Activated naive CD8-positive, alpha-beta T cell (primary cell): ENCODE results near the gene PRKCQ.

Source experiments
- H3K27ac Mint-ChIP-seq: one replicate; pipeline ENCODE4 v1.8.0; 2021; ENCODE audit warnings: mixed read lengths
- H3K27me3 Mint-ChIP-seq: one replicate; pipeline ENCODE4 v1.8.0; 2021; ENCODE audit warnings: mixed read lengths
- H3K36me3 Mint-ChIP-seq: one replicate; pipeline ENCODE4 v1.8.0; 2021; ENCODE audit warnings: mixed read lengths
- H3K4me1 Mint-ChIP-seq: one replicate; pipeline ENCODE4 v1.8.0; 2021; ENCODE audit warnings: low read depth, mixed read lengths
- H3K4me3 Mint-ChIP-seq: one replicate; pipeline ENCODE4 v1.8.0; 2021; ENCODE audit warnings: mild to moderate bottlenecking, mixed read lengths
- H3K9me3 Mint-ChIP-seq: one replicate; pipeline ENCODE4 v1.8.0; 2021; ENCODE audit warnings: low read depth, mixed read lengths

PRKCQ gene

GRCh38 chr10:6513476-6513875, 66.6 kb downstream of the PRKCQ start:
- Mint-ChIP-seq H3K4me3 (peak overlapping the region; percentile 58), H3K27me3 (no peaks in the 10 kb centered on the region), H3K4me1 (peaks cover 72% of the 10 kb centered on the region), H3K36me3 (peaks cover 22% of the 10 kb centered on the region), H3K9me3 (no peaks in the 10 kb centered on the region), H3K27ac (peak overlapping the region; percentile 84)

GRCh38 chr10:6512182-6512581, 67.9 kb downstream of the PRKCQ start:
- H3K27ac Mint-ChIP-seq, result peak overlapping the region; percentile 84
- no peaks in the 10 kb centered on the region for H3K27me3 Mint-ChIP-seq
- peaks cover 28% of the 10 kb centered on the region for H3K36me3 Mint-ChIP-seq
- H3K9me3 Mint-ChIP-seq, result no peaks in the 10 kb centered on the region
- peaks cover 76% of the 10 kb centered on the region for H3K4me1 Mint-ChIP-seq
- peak overlapping the region; percentile 13 for H3K4me3 Mint-ChIP-seq

GRCh38 chr10:6511347-6511746, 68.7 kb downstream of the PRKCQ start:
- Mint-ChIP-seq H3K4me1 (peaks cover 72% of the 10 kb centered on the region), H3K9me3 (no peaks in the 10 kb centered on the region), H3K36me3 (peaks cover 28% of the 10 kb centered on the region), H3K27ac (peak overlapping the region; percentile 84), H3K4me3 (peak overlapping the region; percentile 45), H3K27me3 (no peaks in the 10 kb centered on the region)

- Mint-ChIP-seq H3K4me3 (peak overlapping the region; percentile 69), H3K27me3 (no peaks in the 10 kb centered on the region), H3K36me3 (peaks cover 35% of the 10 kb centered on the region), H3K4me1 (peaks cover 62% of the 10 kb centered on the region), H3K27ac (peak overlapping the region; percentile 82), H3K9me3 (no peaks in the 10 kb centered on the region)
These were observed 72.8 kb downstream of the PRKCQ start for GRCh38 chr10:6507311-6507710.

- Mint-ChIP-seq H3K27ac (peak overlapping the region; percentile 70), H3K4me3 (no peak overlapping the region), H3K4me1 (peaks cover 63% of the 10 kb centered on the region), H3K36me3 (peaks cover 35% of the 10 kb centered on the region), H3K27me3 (no peaks in the 10 kb centered on the region), H3K9me3 (no peaks in the 10 kb centered on the region)
These were observed 74.8 kb downstream of the PRKCQ start for GRCh38 chr10:6505300-6505699.

GRCh38 chr10:6504296-6504695, 75.8 kb downstream of the PRKCQ start:
- H3K4me3 Mint-ChIP-seq, result peak overlapping the region; percentile 46
- no peaks in the 10 kb centered on the region for H3K9me3 Mint-ChIP-seq
- peak overlapping the region; percentile 92 for H3K27ac Mint-ChIP-seq
- peaks cover 68% of the 10 kb centered on the region for H3K4me1 Mint-ChIP-seq
- peaks cover 33% of the 10 kb centered on the region for H3K36me3 Mint-ChIP-seq
- H3K27me3 Mint-ChIP-seq, result no peaks in the 10 kb centered on the region

- peaks cover 64% of the 10 kb centered on the region for H3K4me1 Mint-ChIP-seq
- peaks cover 37% of the 10 kb centered on the region for H3K36me3 Mint-ChIP-seq
- peak overlapping the region; percentile 51 for H3K4me3 Mint-ChIP-seq
- no peaks in the 10 kb centered on the region for H3K27me3 Mint-ChIP-seq
- H3K9me3 Mint-ChIP-seq, result peaks cover 5% of the 10 kb centered on the region
- H3K27ac Mint-ChIP-seq, result peak overlapping the region; percentile 87
These were observed 76.9 kb downstream of the PRKCQ start for GRCh38 chr10:6503171-6503570.

GRCh38 chr10:6501931-6502330, 78.1 kb downstream of the PRKCQ start:
- Mint-ChIP-seq H3K27me3 (no peaks in the 10 kb centered on the region), H3K36me3 (peaks cover 33% of the 10 kb centered on the region), H3K4me3 (no peak overlapping the region), H3K27ac (peak overlapping the region; percentile 87), H3K4me1 (peaks cover 52% of the 10 kb centered on the region), H3K9me3 (peaks cover 5% of the 10 kb centered on the region)

GRCh38 chr10:6499974-6500373, 80.1 kb downstream of the PRKCQ start:
- Mint-ChIP-seq H3K36me3 (peaks cover 33% of the 10 kb centered on the region), H3K4me3 (no peak overlapping the region), H3K9me3 (peaks cover 5% of the 10 kb centered on the region), H3K27ac (peak overlapping the region; percentile 82), H3K27me3 (no peaks in the 10 kb centered on the region), H3K4me1 (peaks cover 39% of the 10 kb centered on the region)

GRCh38 chr10:6498771-6499170, 81.3 kb downstream of the PRKCQ start:
- H3K36me3 Mint-ChIP-seq, result peaks cover 29% of the 10 kb centered on the region
- no peaks in the 10 kb centered on the region for H3K27me3 Mint-ChIP-seq
- H3K27ac Mint-ChIP-seq, result peak overlapping the region; percentile 97
- H3K9me3 Mint-ChIP-seq, result peaks cover 5% of the 10 kb centered on the region
- peak overlapping the region; percentile 79 for H3K4me3 Mint-ChIP-seq
- peaks cover 32% of the 10 kb centered on the region for H3K4me1 Mint-ChIP-seq

GRCh38 chr10:6497620-6498019, 82.5 kb downstream of the PRKCQ start:
- no peak overlapping the region for H3K4me3 Mint-ChIP-seq
- peaks cover 5% of the 10 kb centered on the region for H3K9me3 Mint-ChIP-seq
- peaks cover 27% of the 10 kb centered on the region for H3K36me3 Mint-ChIP-seq
- H3K4me1 Mint-ChIP-seq, result peaks cover 27% of the 10 kb centered on the region
- peak overlapping the region; percentile 97 for H3K27ac Mint-ChIP-seq
- no peaks in the 10 kb centered on the region for H3K27me3 Mint-ChIP-seq

GRCh38 chr10:6494936-6495592, 85.0 kb downstream of the PRKCQ start:
- Mint-ChIP-seq H3K9me3 (peaks cover 5% of the 10 kb centered on the region), H3K36me3 (peaks cover 24% of the 10 kb centered on the region), H3K27ac (no peak overlapping the region), H3K4me3 (no peak overlapping the region), H3K4me1 (peaks cover 32% of the 10 kb centered on the region), H3K27me3 (no peaks in the 10 kb centered on the region)

- H3K4me1 Mint-ChIP-seq, result peaks cover 29% of the 10 kb centered on the region
- H3K4me3 Mint-ChIP-seq, result no peak overlapping the region
- H3K27me3 Mint-ChIP-seq, result no peaks in the 10 kb centered on the region
- H3K9me3 Mint-ChIP-seq, result peaks cover 5% of the 10 kb centered on the region
- H3K36me3 Mint-ChIP-seq, result peaks cover 27% of the 10 kb centered on the region
- no peak overlapping the region for H3K27ac Mint-ChIP-seq
These were observed 85.6 kb downstream of the PRKCQ start for GRCh38 chr10:6494442-6494819.

GRCh38 chr10:6493521-6494441, 86.3 kb downstream of the PRKCQ start:
- no peak overlapping the region for H3K27ac Mint-ChIP-seq
- H3K4me3 Mint-ChIP-seq, result no peak overlapping the region
- H3K27me3 Mint-ChIP-seq, result no peaks in the 10 kb centered on the region
- H3K9me3 Mint-ChIP-seq, result peaks cover under 1% of the 10 kb centered on the region
- H3K4me1 Mint-ChIP-seq, result peaks cover 29% of the 10 kb centered on the region
- peaks cover 22% of the 10 kb centered on the region for H3K36me3 Mint-ChIP-seq

- H3K4me1 Mint-ChIP-seq, result peaks cover 29% of the 10 kb centered on the region
- no peaks in the 10 kb centered on the region for H3K9me3 Mint-ChIP-seq
- H3K4me3 Mint-ChIP-seq, result no peak overlapping the region
- peak overlapping the region; percentile 98 for H3K27ac Mint-ChIP-seq
- H3K36me3 Mint-ChIP-seq, result peaks cover 16% of the 10 kb centered on the region
- no peaks in the 10 kb centered on the region for H3K27me3 Mint-ChIP-seq
These were observed 87.2 kb downstream of the PRKCQ start for GRCh38 chr10:6492896-6493295.
